Panc1 (cell line): ENCODE measurements around the gene SUPT5H. TPM values are rescaled to one million over a fixed set of nuclear protein-coding genes. Genes with fewer than 3 reads are reported as not detected.

Experiments
- ATAC-seq: fragments of 200-7000 bp; cut with Tn5 transposase; 2 replicates; pipeline ENCODE4 v1.9.1; 2020; ENCODE audit warnings: mild to moderate bottlenecking, moderate library complexity
- BruUV-seq: library from RNA; stranded (reverse); fragments of 400-500 nt; replicated peaks from 2 replicates; lab custom pipeline; 2021; lab: Mats Ljungman, UMichigan
- CTCF ChIA-PET: fragments of 300-600 bp; sonication (Branson Sonifier 250); formaldehyde crosslinking; loops from one replicate; lab custom pipeline; 2022; ENCODE audit warnings: antibody characterized with exemption; lab: Charles Lee
- POLR2A ChIA-PET: fragments of 300-600 bp; sonication (Branson Sonifier 250); formaldehyde crosslinking; loops from one replicate; lab custom pipeline; 2022; ENCODE audit warnings: antibody characterized with exemption; lab: Charles Lee
- DNase-seq: peaks from one replicate; pipeline ENCODE4 v3.0.0-alpha.2; 2010; ENCODE audit warnings: low read depth, low spot score
- H3K27ac ChIP-seq: 2 replicates; pipeline ENCODE4 v1.5.1; 2011; ENCODE audit warnings: mild to moderate bottlenecking, low read length, inconsistent platforms
- H3K27me3 ChIP-seq: fragments of 200-500 bp; sonication (Bioruptor generic); 2 replicates; pipeline ENCODE4 v1.6.0; 2014; ENCODE audit warnings: low read length, inconsistent platforms; ENCODE audit not compliant: control insufficient read depth, insufficient read depth
- H3K36me3 ChIP-seq: fragments of 200-500 bp; sonication (Bioruptor generic); 2 replicates; pipeline ENCODE4 v1.5.1; 2014; ENCODE audit warnings: inconsistent platforms, mild to moderate bottlenecking, low read length, moderate library complexity; ENCODE audit not compliant: control insufficient read depth, insufficient read depth
- H3K4me1 ChIP-seq: 2 replicates; pipeline ENCODE4 v1.5.1; 2011; ENCODE audit warnings: inconsistent platforms, mild to moderate bottlenecking, low read length, moderate library complexity; ENCODE audit not compliant: control insufficient read depth, insufficient read depth
- H3K4me3 ChIP-seq, 2 experiments: 2 replicates each; pipeline ENCODE4 v1.5.1; 2011 to 2012; ENCODE audit warnings: low read depth in 2 of 2, low read length in 2 of 2, mild to moderate bottlenecking in 2 of 2, inconsistent platforms in 1 of 2, moderate library complexity in 1 of 2
- H3K9me3 ChIP-seq: fragments of 200-500 bp; sonication (Bioruptor generic); 2 replicates; pipeline ENCODE4 v1.5.1; 2014; ENCODE audit warnings: low read depth, mild to moderate bottlenecking, inconsistent platforms, low read length, moderate library complexity; ENCODE audit not compliant: control insufficient read depth, insufficient read depth
- CTCF ChIP-seq: fragments of 450-650 bp; IDR thresholded peaks from 2 replicates; pipeline ENCODE4 v1.5.1; 2017; ENCODE audit warnings: mild to moderate bottlenecking
- POLR2AphosphoS5 ChIP-seq: IDR thresholded peaks from 2 replicates; pipeline ENCODE4 v1.6.1; 2012; ENCODE audit warnings: mild to moderate bottlenecking, low read depth, low read length, moderate library complexity
- REST ChIP-seq, 2 experiments: IDR thresholded peaks; 2 replicates each; pipeline ENCODE4 v1.6.1; 2011 to 2012; ENCODE audit warnings: low read depth in 2 of 2, control low read depth in 1 of 2, low read length in 1 of 2, mild to moderate bottlenecking in 1 of 2, moderate library complexity in 1 of 2; ENCODE audit not compliant: insufficient read depth in 1 of 2
- SIN3A ChIP-seq: IDR thresholded peaks from 2 replicates; pipeline ENCODE4 v1.6.1; 2012; ENCODE audit warnings: low read depth, mild to moderate bottlenecking, low read length, moderate library complexity, borderline replicate concordance; ENCODE audit not compliant: insufficient read depth
- TCF7L2 ChIP-seq: IDR thresholded peaks from 2 replicates; pipeline ENCODE4 v1.6.1; 2011; ENCODE audit warnings: mild to moderate bottlenecking, low read depth, low read length, inconsistent platforms
- in situ Hi-C: cut with HindIII; loops from 2 replicates; pipeline ENCODE4 v1.10.0; 2016; ENCODE audit warnings: low sequenced_read_pairs, low pct_unique_long_range_greater_than_20kb
- intact Hi-C: fragments of 100-400 bp; cut with micrococcal nuclease; formaldehyde crosslinking; loops from one replicate; pipeline ENCODE4 v1.10.0; 2022; ENCODE audit not compliant: unreplicated experiment
- total RNA-seq: library from RNA; stranded (reverse); gene quantifications from one replicate; pipeline ENCODE4 v1.2.1, GENCODE V29; 2021; ENCODE audit not compliant: unreplicated experiment

Gene SUPT5H
- total RNA-seq, 1 experiment from 2014 or later = 1,614 TPM

GRCh38 chr19:39422020-39422419 is 23.4 kb upstream of the SUPT5H start:
- H3K9me3 ChIP-seq = no peaks in the 10 kb centered on the region
- in situ Hi-C loops (no loop called here), intact Hi-C loops (no loop called here)
- H3K27ac ChIP-seq = no peak overlapping the region
- no TSS peak for BruUV-seq
- ChIA-PET CTCF (interaction anchor here (1.0 to 3.1 kb wide), 6 partner anchors 14 to 119 kb away, joined by 3 to 19 read pairs (median 8); partner anchors contain the start of gene RPS16), POLR2A (interaction anchor here (0.5 to 8.9 kb wide), 11 partner anchors 8 to 857 kb away, joined by 3 to 226 read pairs (median 5); partner anchors contain the start of genes PAF1, PLEKHG2, RPS16 and ZFP36)
- no peak for TF ChIP-seq SIN3A
- TF ChIP-seq CTCF = no peak
- TF ChIP-seq POLR2AphosphoS5 = no peak
- no peak for TF ChIP-seq REST (IDR thresholded peaks at IDR 0.05; ENCODE audit: insufficient read depth in 1 of 2, low read depth in 2 of 2, low read length in 1 of 2)
- TF ChIP-seq TCF7L2 = no peak
- H3K36me3 ChIP-seq = peaks cover 54% of the 10 kb centered on the region
- no peaks in the 10 kb centered on the region for H3K27me3 ChIP-seq
- H3K4me1 ChIP-seq = peaks cover 12% of the 10 kb centered on the region
- ATAC-seq = no peak
- no peak for DNase-seq
- H3K4me3 ChIP-seq = no peak overlapping the region

GRCh38 chr19:39423258-39424086 is 21.9 kb upstream of the SUPT5H start:
- peak overlapping the region; percentile 3 for H3K27ac ChIP-seq
- H3K36me3 ChIP-seq = peaks cover 43% of the 10 kb centered on the region
- H3K9me3 ChIP-seq = no peaks in the 10 kb centered on the region
- intact Hi-C loops (no loop called here), in situ Hi-C loops (no loop called here)
- CTCF ChIA-PET = interaction anchor here (0.5 to 7.9 kb wide), 7 partner anchors 9 to 96 kb away, joined by 3 to 147 read pairs (median 3); partner anchors contain the start of genes MED29, PAF1 and PLEKHG2
- POLR2A ChIA-PET = interaction anchor here (0.5 to 2.2 kb wide), 19 partner anchors 8 to 916 kb away, joined by 3 to 40 read pairs (median 4); partner anchors contain the start of genes MED29, PLEKHG2, RPS16 and SUPT5H
- no peak for ATAC-seq
- DNase-seq = no peak
- H3K27me3 ChIP-seq = no peaks in the 10 kb centered on the region
- H3K4me3 ChIP-seq = no peak overlapping the region
- no TSS peak for BruUV-seq
- TF ChIP-seq CTCF (no peak), POLR2AphosphoS5 (no peak), REST (IDR thresholded peaks at IDR 0.05; ENCODE audit: insufficient read depth in 1 of 2, low read depth in 2 of 2, low read length in 1 of 2) (no peak), TCF7L2 (no peak)
- H3K4me1 ChIP-seq = peaks cover 24% of the 10 kb centered on the region
